Peyer's patch (tissue), 4 donors: ENCODE results near the gene TSPYL2. TPM values are rescaled to one million over a fixed set of nuclear protein-coding genes. Genes with fewer than 3 reads are reported as not detected.

Experiments used
- DNase-seq, 3 donors: peaks; one replicate each; pipeline ENCODE4 v3.0.0-alpha.2; 2017 to 2019
- H3K27ac ChIP-seq, 4 donors: fragments of 200-600 bp; sonication (generic); one replicate each; pipeline ENCODE4 v1.5.1; 2016 to 2019
- H3K27me3 ChIP-seq, 2 donors: fragments of 200-600 bp; sonication (generic); one replicate each; pipeline ENCODE4 v1.5.1; 2019
- H3K36me3 ChIP-seq, 3 donors: fragments of 200-600 bp; sonication (generic); one replicate each; pipeline ENCODE4 v1.5.1; 2016 to 2019
- H3K4me1 ChIP-seq, 4 donors: fragments of 200-600 bp; sonication (generic); one replicate each; pipeline ENCODE4 v1.5.1; 2016 to 2019
- H3K4me3 ChIP-seq, 4 donors: fragments of 200-600 bp; sonication (generic); 1 replicate in 3 of 4; 2 replicates in 1 of 4; pipeline ENCODE4 v1.5.1; 2016 to 2019; ENCODE audit warnings: mild to moderate bottlenecking in 1 of 4
- H3K9me3 ChIP-seq, 4 donors: fragments of 200-600 bp; sonication (generic); one replicate each; pipeline ENCODE4 v1.5.1; 2016 to 2019; ENCODE audit warnings: mild to moderate bottlenecking in 1 of 4
- POLR2A ChIP-seq, 2 donors: fragments of 450-650 bp; IDR thresholded peaks; one replicate each; pipeline ENCODE4 v1.5.1; 2017; ENCODE audit warnings: antibody characterized with exemption in 2 of 2, mild to moderate bottlenecking in 2 of 2, moderate library complexity in 2 of 2
- total RNA-seq, 4 donors: library from RNA; depleted of rRNA; stranded (reverse); fragments of >200 nt; gene quantifications; one replicate each; pipeline ENCODE4 v1.1.0, GENCODE V29; 2016
- TF ChIP-seq, protein P1 (sequence below), 6 experiments: fragments of 450-650 bp in 4 of 6; fragments of 200-600 bp in 2 of 6; sonication (generic) in 1 of 6; IDR thresholded peaks; one replicate each; pipeline ENCODE4 v1.5.1; 2017 to 2019; ENCODE audit warnings: antibody characterized with exemption in 6 of 6, mild to moderate bottlenecking in 3 of 6, moderate library complexity in 1 of 6

Gene TSPYL2
- total RNA-seq, 4 donors from 2014 or later = 14.4 to 241 (median 37.1) TPM

DNA sequence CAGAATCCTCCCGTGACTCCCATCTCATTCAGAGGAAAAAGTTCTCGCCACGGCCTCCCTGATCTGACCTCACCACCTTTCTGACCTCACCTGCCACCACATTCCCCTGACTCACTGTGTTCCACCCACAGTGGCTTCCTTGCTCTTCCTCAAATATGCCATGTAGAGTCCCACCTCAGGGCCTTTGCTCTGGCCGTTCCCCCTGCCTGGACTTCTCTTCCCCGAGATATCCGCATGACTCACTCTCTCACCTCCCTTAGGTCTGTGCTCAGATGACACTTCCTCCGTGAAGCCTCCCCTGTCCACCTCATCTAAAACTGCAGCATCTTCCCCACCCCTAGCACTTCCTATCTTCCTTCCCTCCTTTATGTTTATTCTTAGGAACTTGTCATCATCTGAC is 7.2 kb upstream of the TSPYL2 start:
- no peak for DNase-seq
- TF ChIP-seq POLR2A (IDR thresholded peaks at IDR 0.05) = no peak
- TF ChIP-seq, protein P1, sequence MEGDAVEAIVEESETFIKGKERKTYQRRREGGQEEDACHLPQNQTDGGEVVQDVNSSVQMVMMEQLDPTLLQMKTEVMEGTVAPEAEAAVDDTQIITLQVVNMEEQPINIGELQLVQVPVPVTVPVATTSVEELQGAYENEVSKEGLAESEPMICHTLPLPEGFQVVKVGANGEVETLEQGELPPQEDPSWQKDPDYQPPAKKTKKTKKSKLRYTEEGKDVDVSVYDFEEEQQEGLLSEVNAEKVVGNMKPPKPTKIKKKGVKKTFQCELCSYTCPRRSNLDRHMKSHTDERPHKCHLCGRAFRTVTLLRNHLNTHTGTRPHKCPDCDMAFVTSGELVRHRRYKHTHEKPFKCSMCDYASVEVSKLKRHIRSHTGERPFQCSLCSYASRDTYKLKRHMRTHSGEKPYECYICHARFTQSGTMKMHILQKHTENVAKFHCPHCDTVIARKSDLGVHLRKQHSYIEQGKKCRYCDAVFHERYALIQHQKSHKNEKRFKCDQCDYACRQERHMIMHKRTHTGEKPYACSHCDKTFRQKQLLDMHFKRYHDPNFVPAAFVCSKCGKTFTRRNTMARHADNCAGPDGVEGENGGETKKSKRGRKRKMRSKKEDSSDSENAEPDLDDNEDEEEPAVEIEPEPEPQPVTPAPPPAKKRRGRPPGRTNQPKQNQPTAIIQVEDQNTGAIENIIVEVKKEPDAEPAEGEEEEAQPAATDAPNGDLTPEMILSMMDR (IDR thresholded peaks at IDR 0.05) = no peak
- no peaks in the 10 kb centered on the region for H3K27me3 ChIP-seq
- no peak overlapping the region for H3K27ac ChIP-seq
- H3K9me3 ChIP-seq = no peaks in the 10 kb centered on the region
- H3K36me3 ChIP-seq = no peaks in the 10 kb centered on the region
- H3K4me3 ChIP-seq = no peak overlapping the region
- no peaks in the 10 kb centered on the region for H3K4me1 ChIP-seq

DNA sequence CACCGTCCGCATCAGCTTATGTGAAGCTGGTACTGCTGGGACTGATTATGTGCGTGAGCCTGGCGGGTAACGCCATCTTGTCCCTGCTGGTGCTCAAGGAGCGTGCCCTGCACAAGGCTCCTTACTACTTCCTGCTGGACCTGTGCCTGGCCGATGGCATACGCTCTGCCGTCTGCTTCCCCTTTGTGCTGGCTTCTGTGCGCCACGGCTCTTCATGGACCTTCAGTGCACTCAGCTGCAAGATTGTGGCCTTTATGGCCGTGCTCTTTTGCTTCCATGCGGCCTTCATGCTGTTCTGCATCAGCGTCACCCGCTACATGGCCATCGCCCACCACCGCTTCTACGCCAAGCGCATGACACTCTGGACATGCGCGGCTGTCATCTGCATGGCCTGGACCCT is 5.5 kb upstream of the TSPYL2 start:
- no peak for TF ChIP-seq POLR2A (IDR thresholded peaks at IDR 0.05)
- TF ChIP-seq, protein P1 (IDR thresholded peaks at IDR 0.05) = no peak
- Histone ChIP-seq H3K27me3 (no peaks in the 10 kb centered on the region), H3K4me3 (no peak overlapping the region), H3K4me1 (no peaks in the 10 kb centered on the region), H3K36me3 (no peaks in the 10 kb centered on the region), H3K27ac (no peak overlapping the region), H3K9me3 (no peaks in the 10 kb centered on the region)
- no peak for DNase-seq

DNA sequence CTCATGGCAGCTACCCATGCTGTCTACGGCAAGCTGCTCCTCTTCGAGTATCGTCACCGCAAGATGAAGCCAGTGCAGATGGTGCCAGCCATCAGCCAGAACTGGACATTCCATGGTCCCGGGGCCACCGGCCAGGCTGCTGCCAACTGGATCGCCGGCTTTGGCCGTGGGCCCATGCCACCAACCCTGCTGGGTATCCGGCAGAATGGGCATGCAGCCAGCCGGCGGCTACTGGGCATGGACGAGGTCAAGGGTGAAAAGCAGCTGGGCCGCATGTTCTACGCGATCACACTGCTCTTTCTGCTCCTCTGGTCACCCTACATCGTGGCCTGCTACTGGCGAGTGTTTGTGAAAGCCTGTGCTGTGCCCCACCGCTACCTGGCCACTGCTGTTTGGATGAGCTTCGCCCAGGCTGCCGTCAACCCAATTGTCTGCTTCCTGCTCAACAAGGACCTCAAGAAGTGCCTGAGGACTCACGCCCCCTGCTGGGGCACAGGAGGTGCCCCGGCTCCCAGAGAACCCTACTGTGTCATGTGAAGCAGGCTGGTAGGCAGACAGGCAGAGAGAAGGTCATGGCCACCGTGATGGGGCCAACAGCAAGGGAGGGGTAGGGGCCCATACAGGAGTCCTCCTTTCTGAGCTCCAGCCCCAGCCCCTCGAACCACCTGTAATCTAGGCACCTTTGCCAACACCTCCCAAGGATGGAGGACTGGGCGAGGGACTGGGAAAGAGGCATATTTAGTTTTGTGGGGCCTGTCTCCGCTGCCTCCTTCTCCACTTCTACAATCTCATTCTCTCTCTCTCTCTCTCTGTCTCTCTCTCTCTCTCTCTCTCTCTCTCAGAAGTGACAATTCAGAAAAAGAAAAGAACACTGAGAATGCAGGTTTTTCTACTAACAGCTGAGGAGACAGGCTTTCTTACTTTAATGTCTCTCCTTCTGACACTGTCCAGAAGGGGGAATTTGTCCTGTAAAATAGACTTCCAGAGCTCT is 4.7 kb upstream of the TSPYL2 start:
- no peaks in the 10 kb centered on the region for H3K9me3 ChIP-seq
- H3K36me3 ChIP-seq = no peaks in the 10 kb centered on the region
- no peaks in the 10 kb centered on the region for H3K27me3 ChIP-seq
- DNase-seq = no peak
- H3K4me1 ChIP-seq = no peaks in the 10 kb centered on the region
- no peak overlapping the region for H3K4me3 ChIP-seq
- H3K27ac ChIP-seq = no peak overlapping the region
- TF ChIP-seq POLR2A (IDR thresholded peaks at IDR 0.05) = no peak
- TF ChIP-seq, protein P1 (IDR thresholded peaks at IDR 0.05) = no peak

DNA sequence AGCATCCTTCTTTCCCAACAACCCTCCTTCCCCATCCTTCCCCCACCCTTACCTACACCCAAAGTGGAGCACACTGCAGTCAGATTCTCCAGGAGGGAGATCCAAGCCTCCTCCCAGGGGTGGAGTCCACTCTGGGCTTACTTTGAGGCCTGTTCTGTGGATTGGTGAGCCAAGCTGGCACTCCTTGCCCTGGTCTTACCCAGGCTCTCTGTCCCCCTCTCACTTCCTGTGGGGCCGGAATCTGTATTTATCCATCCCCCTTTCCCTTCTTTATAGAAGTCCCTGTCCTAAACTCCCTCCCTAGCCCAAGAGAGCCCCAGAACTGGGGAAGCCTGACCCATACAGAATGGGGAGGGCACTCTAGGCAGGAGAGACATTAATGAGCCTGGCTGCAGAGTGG is 3.2 kb upstream of the TSPYL2 start:
- no peaks in the 10 kb centered on the region for H3K27me3 ChIP-seq
- H3K36me3 ChIP-seq = no peaks in the 10 kb centered on the region
- no peaks in the 10 kb centered on the region for H3K9me3 ChIP-seq
- no peak overlapping the region for H3K27ac ChIP-seq
- no peak for TF ChIP-seq POLR2A (IDR thresholded peaks at IDR 0.05)
- TF ChIP-seq, protein P1 (IDR thresholded peaks at IDR 0.05) = no peak
- no peak overlapping the region for H3K4me3 ChIP-seq
- DNase-seq = no peak
- no peaks in the 10 kb centered on the region for H3K4me1 ChIP-seq

DNA sequence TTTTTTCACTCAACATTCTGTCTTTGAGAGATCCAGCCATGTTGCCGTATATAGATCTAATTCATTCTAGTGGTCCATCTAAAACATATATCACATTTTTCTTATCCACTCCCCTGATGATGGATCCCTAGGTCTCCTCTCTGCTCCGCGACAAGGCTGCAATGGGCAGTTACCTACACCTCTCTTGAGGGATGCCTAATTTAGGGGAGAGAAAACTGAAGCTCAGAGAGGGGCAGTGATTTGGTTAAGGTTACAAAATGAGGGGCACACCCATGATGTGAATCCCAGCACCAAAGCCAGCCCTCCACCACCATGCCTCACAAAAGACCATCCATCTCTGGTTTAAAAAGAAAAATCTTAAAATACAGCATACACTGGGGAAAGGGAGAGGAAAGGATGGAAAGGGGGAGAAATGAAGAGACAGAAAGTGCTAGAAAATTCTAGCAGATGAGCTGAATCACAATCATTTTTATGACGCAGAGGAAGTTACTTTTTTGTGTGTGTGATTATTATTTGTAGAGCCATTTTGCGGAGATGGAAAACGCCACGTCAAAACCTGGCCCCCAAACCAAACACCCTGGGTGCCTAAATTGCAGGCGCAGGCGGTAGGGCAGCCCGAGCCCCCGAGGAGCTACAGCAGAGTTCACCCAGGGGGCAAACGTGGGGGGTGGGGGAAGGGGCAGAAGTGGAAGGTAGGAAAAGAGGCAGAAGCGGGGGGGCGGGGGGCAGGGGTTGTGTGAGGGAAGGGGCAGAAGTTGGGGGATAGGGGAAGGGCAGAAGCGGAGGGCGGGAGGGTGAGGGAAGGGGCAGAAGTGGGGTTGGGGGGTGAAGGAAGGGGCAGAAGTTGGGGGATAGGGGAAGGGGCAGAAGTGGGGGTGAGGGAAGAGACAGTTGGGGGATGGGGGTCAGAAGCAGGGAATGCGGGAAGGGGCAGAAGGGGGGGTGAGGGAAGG is 1.3 kb upstream of the TSPYL2 start:
- peak overlapping the region; percentile 65 to 84 (median 76) for H3K4me3 ChIP-seq
- no peak for DNase-seq

More for the DNA sequence above, 1.3 kb upstream of the TSPYL2 start:
- peaks cover 0 to 6% (median 0%) of the 10 kb centered on the region in 3 donors for H3K36me3 ChIP-seq
- no peaks in the 10 kb centered on the region for H3K4me1 ChIP-seq
- H3K27me3 ChIP-seq = no peaks in the 10 kb centered on the region
- no peaks in the 10 kb centered on the region for H3K9me3 ChIP-seq
- peak overlapping the region; percentile 88 to 95 (median 93) for H3K27ac ChIP-seq
- no peak for TF ChIP-seq POLR2A (IDR thresholded peaks at IDR 0.05)
- TF ChIP-seq, protein P1 (IDR thresholded peaks at IDR 0.05) = no peak
